CD14-positive monocyte (primary cell): ENCODE data around the gene PHB1. TPM values are rescaled to one million over a fixed set of nuclear protein-coding genes. Genes with fewer than 3 reads are reported as not detected.

ENCODE experiments used
- DNase-seq, 3 donors: peaks; one replicate each; pipeline ENCODE4 v3.0.0-alpha.2; 2011 to 2022
- H2AFZ ChIP-seq: 2 replicates; pipeline ENCODE4 v1.6.0; 2012; ENCODE audit warnings: mild to moderate bottlenecking, low read depth, low read length, inconsistent platforms; ENCODE audit not compliant: insufficient read depth, poor library complexity, severe bottlenecking
- H3K27ac ChIP-seq, 2 donors: 1 replicate in 1 of 2; 2 replicates in 1 of 2; pipeline ENCODE4 v1.5.1; 2012 to 2013; ENCODE audit warnings: low read length in 2 of 2, control low read depth in 1 of 2, inconsistent platforms in 1 of 2, low read depth in 1 of 2, mild to moderate bottlenecking in 1 of 2
- H3K27me3 ChIP-seq, 2 donors: one replicate each; pipeline versions ENCODE4 v1.6.0 to v1.6.1; 2011 to 2013; ENCODE audit warnings: low read length in 2 of 2; ENCODE audit not compliant: control insufficient read depth in 2 of 2, insufficient read depth in 2 of 2
- H3K36me3 ChIP-seq, 2 donors: replicated peaks in 1 of 2; 1 replicate in 1 of 2; 2 replicates in 1 of 2; pipeline versions ENCODE4 v1.5.1 to v1.6.1; 2012 to 2013; ENCODE audit warnings: low read length in 2 of 2, control low read depth in 1 of 2, inconsistent platforms in 1 of 2, mild to moderate bottlenecking in 1 of 2; ENCODE audit not compliant: insufficient read depth in 2 of 2, control insufficient read depth in 1 of 2
- H3K4me1 ChIP-seq, 2 donors: 1 replicate in 1 of 2; 2 replicates in 1 of 2; pipeline versions ENCODE4 v1.5.1 to v1.6.1; 2012 to 2013; ENCODE audit warnings: low read length in 2 of 2, control low read depth in 1 of 2, inconsistent platforms in 1 of 2, mild to moderate bottlenecking in 1 of 2, moderate library complexity in 1 of 2; ENCODE audit not compliant: insufficient read depth in 2 of 2, control insufficient read depth in 1 of 2
- H3K4me2 ChIP-seq: replicated peaks from 2 replicates; pipeline ENCODE3; 2012; ENCODE audit warnings: low read length, moderate library complexity, mild to moderate bottlenecking; ENCODE audit not compliant: poor library complexity, severe bottlenecking; ENCODE audit errors: extremely low read depth
- H3K4me3 ChIP-seq, 3 experiments: fragments of 200-600 bp in 1 of 3; sonication (generic) in 1 of 3; replicated peaks in 1 of 3; 1 replicate in 2 of 3; 2 replicates in 1 of 3; pipeline ENCODE4 v1.5.1; 2011 to 2013; ENCODE audit warnings: low read length in 3 of 3, mild to moderate bottlenecking in 3 of 3, control low read depth in 2 of 3, low read depth in 2 of 3, inconsistent platforms in 1 of 3, moderate library complexity in 1 of 3
- H3K79me2 ChIP-seq: 2 replicates; pipeline ENCODE4 v1.6.0; 2012; ENCODE audit warnings: mild to moderate bottlenecking, control low read depth, inconsistent platforms, low read length, moderate library complexity; ENCODE audit not compliant: insufficient read depth
- H3K9ac ChIP-seq: 2 replicates; pipeline ENCODE4 v1.6.0; 2017; ENCODE audit warnings: low read length, mild to moderate bottlenecking; ENCODE audit not compliant: insufficient read depth, poor library complexity, severe bottlenecking
- H3K9me3 ChIP-seq, 2 donors: replicated peaks in 1 of 2; 1 replicate in 1 of 2; 2 replicates in 1 of 2; pipeline versions ENCODE4 v1.5.1 to v1.6.1; 2012 to 2013; ENCODE audit warnings: low read length in 2 of 2, control low read depth in 1 of 2; ENCODE audit not compliant: control insufficient read depth in 1 of 2, insufficient read depth in 1 of 2
- H4K20me1 ChIP-seq: 2 replicates; pipeline ENCODE4 v1.6.0; 2012; ENCODE audit warnings: mild to moderate bottlenecking, low read length, control low read depth, moderate library complexity; ENCODE audit not compliant: insufficient read depth
- H3K27ac Mint-ChIP-seq, 7 donors: one replicate each; pipeline ENCODE4 v1.8.0; 2020; ENCODE audit warnings: mild to moderate bottlenecking in 7 of 7, mixed read lengths in 7 of 7, moderate library complexity in 6 of 7, inconsistent platforms in 2 of 7
- H3K27me3 Mint-ChIP-seq, 3 donors: one replicate each; pipeline ENCODE4 v1.8.0; 2021 to 2022; ENCODE audit warnings: low read depth in 3 of 3, mild to moderate bottlenecking in 3 of 3, mixed read lengths in 3 of 3, moderate library complexity in 3 of 3, inconsistent platforms in 1 of 3
- H3K36me3 Mint-ChIP-seq, 2 donors: one replicate each; pipeline ENCODE4 v1.8.0; 2020; ENCODE audit warnings: mixed read lengths in 2 of 2, inconsistent platforms in 1 of 2, mild to moderate bottlenecking in 1 of 2
- H3K4me1 Mint-ChIP-seq: one replicate; pipeline ENCODE4 v1.8.0; 2020; ENCODE audit warnings: mild to moderate bottlenecking, mixed read lengths
- H3K4me3 Mint-ChIP-seq, 2 donors: one replicate each; pipeline ENCODE4 v1.8.0; 2020; ENCODE audit warnings: mild to moderate bottlenecking in 2 of 2, mixed read lengths in 2 of 2, moderate library complexity in 1 of 2
- H3K9me3 Mint-ChIP-seq, 7 donors: one replicate each; pipeline ENCODE4 v1.8.0; 2020 to 2022; ENCODE audit warnings: mixed read lengths in 7 of 7, mild to moderate bottlenecking in 6 of 7, moderate library complexity in 6 of 7, inconsistent platforms in 2 of 7
- WGBS: methylation state at CpG from one replicate; pipeline ENCODE4 v1.1.5; 2013; ENCODE audit warnings: missing lambda C conversion rate; ENCODE audit not compliant: insufficient coverage; 5-methylcytosine and 5-hydroxymethylcytosine counted together
- intact Hi-C, 2 donors: fragments of 100-400 bp; cut with micrococcal nuclease; formaldehyde crosslinking; loops; one replicate each; pipeline versions ENCODE4 v1.15.0 to v1.15.1; 2023
- polyA plus RNA-seq, 3 donors: library from polyadenylated mRNA; depleted of rRNA in 1 of 3; unstranded in 2 of 3; stranded (reverse) in 1 of 3; fragments of 300-500 nt in 2 of 3; fragments of >200 nt in 1 of 3; fragmentation: Illumina TruSeq in 2 of 3; gene quantifications; 1 replicate in 2 of 3; 2 replicates in 1 of 3; pipeline ENCODE4 v1.2.3, GENCODE V29; 2012 to 2021
- TF ChIP-seq, protein P1 (sequence below): fragments of 200-600 bp; IDR thresholded peaks from one replicate; pipeline ENCODE4 v1.8.0; 2022; ENCODE audit warnings: antibody characterized with exemption, mild to moderate bottlenecking

The PHB1 gene
- polyA plus RNA-seq, 3 donors = 57.1 to 89.2 (median 83.9) TPM

DNA sequence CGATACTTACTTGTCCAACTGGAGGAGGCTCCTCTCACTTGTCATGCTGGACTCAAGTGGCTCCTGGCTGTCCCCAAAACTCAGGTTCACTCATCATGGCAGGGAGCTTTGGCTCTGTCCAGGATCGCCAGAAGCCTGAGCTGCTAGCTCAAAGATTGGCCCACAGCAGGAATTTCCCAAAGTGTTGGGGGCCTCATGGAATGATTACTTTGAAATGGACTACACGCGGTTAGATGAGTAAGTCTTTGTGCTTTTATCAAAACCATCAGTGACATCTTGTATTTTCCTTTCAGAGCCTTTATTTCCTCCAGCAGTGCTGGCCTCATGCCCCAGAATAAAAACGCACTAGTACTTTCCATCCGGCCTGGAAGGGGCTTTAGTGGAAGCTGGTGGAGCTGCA is 29.2 kb upstream of the PHB1 start:
- H3K4me1 ChIP-seq = peaks cover 6 to 7% of the 10 kb centered on the region in 2 donors
- peaks cover 19 to 24% (median 23%) of the 10 kb centered on the region in 3 donors for H3K27me3 Mint-ChIP-seq
- H3K4me3 ChIP-seq = no peak overlapping the region
- H3K79me2 ChIP-seq = no peaks in the 10 kb centered on the region
- TF ChIP-seq, protein P1, sequence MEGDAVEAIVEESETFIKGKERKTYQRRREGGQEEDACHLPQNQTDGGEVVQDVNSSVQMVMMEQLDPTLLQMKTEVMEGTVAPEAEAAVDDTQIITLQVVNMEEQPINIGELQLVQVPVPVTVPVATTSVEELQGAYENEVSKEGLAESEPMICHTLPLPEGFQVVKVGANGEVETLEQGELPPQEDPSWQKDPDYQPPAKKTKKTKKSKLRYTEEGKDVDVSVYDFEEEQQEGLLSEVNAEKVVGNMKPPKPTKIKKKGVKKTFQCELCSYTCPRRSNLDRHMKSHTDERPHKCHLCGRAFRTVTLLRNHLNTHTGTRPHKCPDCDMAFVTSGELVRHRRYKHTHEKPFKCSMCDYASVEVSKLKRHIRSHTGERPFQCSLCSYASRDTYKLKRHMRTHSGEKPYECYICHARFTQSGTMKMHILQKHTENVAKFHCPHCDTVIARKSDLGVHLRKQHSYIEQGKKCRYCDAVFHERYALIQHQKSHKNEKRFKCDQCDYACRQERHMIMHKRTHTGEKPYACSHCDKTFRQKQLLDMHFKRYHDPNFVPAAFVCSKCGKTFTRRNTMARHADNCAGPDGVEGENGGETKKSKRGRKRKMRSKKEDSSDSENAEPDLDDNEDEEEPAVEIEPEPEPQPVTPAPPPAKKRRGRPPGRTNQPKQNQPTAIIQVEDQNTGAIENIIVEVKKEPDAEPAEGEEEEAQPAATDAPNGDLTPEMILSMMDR = no peak
- H3K27ac Mint-ChIP-seq = no peak overlapping the region
- peaks cover 7% of the 10 kb centered on the region for H3K4me1 Mint-ChIP-seq
- H3K4me3 Mint-ChIP-seq = no peak overlapping the region
- H2AFZ ChIP-seq = no peak overlapping the region
- no peak overlapping the region for H3K27ac ChIP-seq
- no peaks in the 10 kb centered on the region for H3K27me3 ChIP-seq
- no peaks in the 10 kb centered on the region for H3K9me3 Mint-ChIP-seq
- H3K9me3 ChIP-seq = no peaks in the 10 kb centered on the region
- no peaks in the 10 kb centered on the region for H3K36me3 ChIP-seq
- H3K4me2 ChIP-seq = no peak overlapping the region
- 100% methylated on average over 2 of the region's 6 CpGs for WGBS
- intact Hi-C loops = no loop called here
- DNase-seq = no peak
- H3K9ac ChIP-seq = no peak overlapping the region
- no peaks in the 10 kb centered on the region for H4K20me1 ChIP-seq
- H3K36me3 Mint-ChIP-seq = no peaks in the 10 kb centered on the region

DNA sequence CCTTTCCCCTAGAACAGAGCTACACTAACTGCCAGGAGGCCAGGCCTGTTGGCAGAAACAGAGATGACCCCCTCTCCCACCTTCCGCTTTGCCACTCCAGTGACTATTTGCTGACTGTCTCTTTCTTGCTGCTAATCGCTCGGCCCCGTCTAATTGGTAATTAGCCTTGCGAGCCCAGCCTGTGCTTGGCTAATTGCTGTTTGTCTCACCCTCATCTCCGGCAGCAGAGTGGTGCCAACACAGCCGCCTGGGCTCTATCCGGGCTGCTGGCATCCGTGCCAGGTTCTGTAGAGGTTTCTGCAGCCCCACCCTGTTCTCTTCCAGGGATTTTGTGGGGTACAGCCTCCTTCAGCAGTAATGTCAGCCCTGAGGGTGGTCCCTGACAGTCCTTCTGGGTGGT is 27.4 kb upstream of the PHB1 start:
- no peak overlapping the region for H3K4me2 ChIP-seq
- H3K79me2 ChIP-seq = no peaks in the 10 kb centered on the region
- no peak overlapping the region for H3K27ac Mint-ChIP-seq
- H2AFZ ChIP-seq = no peak overlapping the region
- no peaks in the 10 kb centered on the region for H3K36me3 ChIP-seq
- H3K9ac ChIP-seq = no peak overlapping the region
- TF ChIP-seq, protein P1 = no peak
- H3K4me1 Mint-ChIP-seq = peaks cover 15% of the 10 kb centered on the region
- no peaks in the 10 kb centered on the region for H3K9me3 Mint-ChIP-seq
- no peak overlapping the region for H3K27ac ChIP-seq
- H3K9me3 ChIP-seq = no peaks in the 10 kb centered on the region
- peaks cover 0 to 7% of the 10 kb centered on the region in 2 donors for H3K27me3 ChIP-seq
- peaks cover 12 to 15% of the 10 kb centered on the region in 2 donors for H3K4me1 ChIP-seq
- intact Hi-C loops = no loop called here
- 96% methylated on average over 9 of the region's 9 CpGs for WGBS
- H3K36me3 Mint-ChIP-seq = no peaks in the 10 kb centered on the region
- no peaks in the 10 kb centered on the region for H4K20me1 ChIP-seq
- no peak overlapping the region for H3K4me3 ChIP-seq
- peaks cover 32 to 40% (median 34%) of the 10 kb centered on the region in 3 donors for H3K27me3 Mint-ChIP-seq
- H3K4me3 Mint-ChIP-seq = no peak overlapping the region
- no peak for DNase-seq
